ENCODE measurements around the gene NOS1AP. TPM values are rescaled to one million over a fixed set of nuclear protein-coding genes. Genes with fewer than 3 reads are reported as not detected.

Gene NOS1AP
- polyA plus RNA-seq, 1 of the 3 experiments (the other 2 are of a cell fraction) = 0.03 TPM

DNA sequence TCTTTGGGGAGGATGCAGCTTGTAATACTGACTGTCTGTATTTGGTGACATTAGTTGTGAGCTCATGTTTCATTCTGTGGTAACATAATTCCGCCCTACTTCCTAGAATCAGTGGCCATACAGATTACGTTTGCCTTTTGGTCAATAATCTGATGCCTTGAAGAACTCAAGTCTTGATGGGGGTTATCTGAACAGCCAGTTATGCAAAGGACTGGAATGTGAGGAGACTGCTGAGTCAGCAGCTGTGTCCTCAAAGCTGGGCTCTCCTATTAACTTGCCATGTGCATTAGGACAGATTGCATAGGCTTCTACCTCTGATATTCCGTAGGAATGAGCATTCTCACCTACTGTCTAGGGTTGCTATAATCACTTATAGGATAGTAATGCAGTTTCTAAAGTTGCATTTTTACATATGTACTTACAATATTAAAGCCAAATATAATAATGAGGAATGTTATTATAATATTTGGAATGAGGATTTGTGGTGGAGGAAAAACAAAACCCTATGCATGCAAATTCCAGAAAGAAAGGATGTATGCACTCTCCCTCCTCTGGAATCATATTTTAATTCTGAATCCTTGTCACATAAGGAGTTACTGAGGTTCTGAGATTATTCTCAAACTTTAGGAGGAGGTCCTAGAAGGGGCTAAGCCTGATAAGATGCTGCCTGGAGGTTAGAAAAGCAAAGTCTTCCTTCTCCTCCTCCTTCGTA is 116.0 kb downstream of the NOS1AP start:
- no peaks in the 10 kb centered on the region for H4K20me1 ChIP-seq (ENCODE audit: insufficient read depth)
- H3K27ac ChIP-seq (ENCODE audit: low read depth in 2 of 2, low read length in 1 of 2) = no peak overlapping the region
- WGBS (ENCODE audit: low lambda C conversion rate) = 27% methylated on average over 4 of the region's 4 CpGs
- H3K4me1 ChIP-seq (ENCODE audit: control insufficient read depth in 1 of 2, insufficient read depth in 2 of 2, low read depth in 1 of 2, low read length in 1 of 2) = no peaks in the 10 kb centered on the region; a peak in 1 of 4 replicates
- H3K9ac ChIP-seq = no peak overlapping the region
- H3K36me3 ChIP-seq (replicated peaks in 1 of 2; ENCODE audit: control insufficient read depth in 1 of 2, insufficient read depth in 2 of 2, low read length in 1 of 2) = no peaks in the 10 kb centered on the region
- no peaks in the 10 kb centered on the region; the same call in 1 of the 2 replicates for H3K27me3 ChIP-seq (ENCODE audit: insufficient read depth)
- no peaks in the 10 kb centered on the region for H3F3A ChIP-seq (replicated peaks; ENCODE audit: insufficient read depth)
- POLR2A ChIA-PET = no interaction called here
- H3K4me3 ChIP-seq (ENCODE audit: low read depth in 2 of 2, low read length in 1 of 2) = no peak overlapping the region
- no peak overlapping the region for H2AFZ ChIP-seq (ENCODE audit: low read depth)
- TF ChIP-seq JUND (IDR thresholded peaks at IDR 0.05) (no peak), POLR2AphosphoS5 (IDR thresholded peaks at IDR 0.05; ENCODE audit: low read depth, low read length) (no peak), SMC3 (IDR thresholded peaks at IDR 0.05; ENCODE audit: low read depth, low read length) (no peak)
- TF ChIP-seq, protein P1, sequence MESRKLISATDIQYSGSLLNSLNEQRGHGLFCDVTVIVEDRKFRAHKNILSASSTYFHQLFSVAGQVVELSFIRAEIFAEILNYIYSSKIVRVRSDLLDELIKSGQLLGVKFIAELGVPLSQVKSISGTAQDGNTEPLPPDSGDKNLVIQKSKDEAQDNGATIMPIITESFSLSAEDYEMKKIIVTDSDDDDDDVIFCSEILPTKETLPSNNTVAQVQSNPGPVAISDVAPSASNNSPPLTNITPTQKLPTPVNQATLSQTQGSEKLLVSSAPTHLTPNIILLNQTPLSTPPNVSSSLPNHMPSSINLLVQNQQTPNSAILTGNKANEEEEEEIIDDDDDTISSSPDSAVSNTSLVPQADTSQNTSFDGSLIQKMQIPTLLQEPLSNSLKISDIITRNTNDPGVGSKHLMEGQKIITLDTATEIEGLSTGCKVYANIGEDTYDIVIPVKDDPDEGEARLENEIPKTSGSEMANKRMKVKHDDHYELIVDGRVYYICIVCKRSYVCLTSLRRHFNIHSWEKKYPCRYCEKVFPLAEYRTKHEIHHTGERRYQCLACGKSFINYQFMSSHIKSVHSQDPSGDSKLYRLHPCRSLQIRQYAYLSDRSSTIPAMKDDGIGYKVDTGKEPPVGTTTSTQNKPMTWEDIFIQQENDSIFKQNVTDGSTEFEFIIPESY (IDR thresholded peaks at IDR 0.05; ENCODE audit: borderline replicate concordance, low read depth) = no peak
- H3K4me2 ChIP-seq = no peak overlapping the region
- no peaks in the 10 kb centered on the region for H3K79me2 ChIP-seq (ENCODE audit: insufficient read depth)
- CTCF ChIA-PET = no interaction called here
- H3K9me3 ChIP-seq = no peaks in the 10 kb centered on the region
- H3K9me2 ChIP-seq = no peaks in the 10 kb centered on the region
- DNase-seq = no peak

DNA sequence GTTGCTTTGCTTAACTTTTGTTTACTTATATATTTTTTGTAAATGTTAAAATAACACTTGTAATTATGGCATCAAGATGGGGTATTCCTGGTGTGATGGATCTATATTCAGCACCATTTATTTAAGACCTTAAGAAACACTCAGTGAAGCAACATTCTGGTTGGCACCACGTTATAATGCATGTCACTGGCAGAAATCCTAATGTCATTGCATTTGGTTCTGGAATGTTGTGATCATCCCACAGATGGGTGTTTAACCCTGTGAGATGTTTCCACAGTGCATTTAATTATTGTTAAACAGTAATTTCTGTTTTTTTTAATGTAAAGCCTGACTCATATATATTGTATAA is 116.5 kb downstream of the NOS1AP start:
- no peak overlapping the region for H3K4me2 ChIP-seq
- H3K9me2 ChIP-seq = no peaks in the 10 kb centered on the region
- no peak overlapping the region for H2AFZ ChIP-seq (ENCODE audit: low read depth)
- no peak overlapping the region for H3K4me3 ChIP-seq (ENCODE audit: low read depth in 2 of 2, low read length in 1 of 2)
- no peaks in the 10 kb centered on the region; the same call in 1 of the 2 replicates for H3K27me3 ChIP-seq (ENCODE audit: insufficient read depth)
- ChIA-PET POLR2A (no interaction called here), CTCF (no interaction called here)
- no peak for DNase-seq
- H3K9ac ChIP-seq = no peak overlapping the region
- 6% methylated on average over 1 of the region's 1 CpG for WGBS (ENCODE audit: low lambda C conversion rate)
- H4K20me1 ChIP-seq (ENCODE audit: insufficient read depth) = no peaks in the 10 kb centered on the region
- H3K27ac ChIP-seq (ENCODE audit: low read depth in 2 of 2, low read length in 1 of 2) = no peak overlapping the region
- H3F3A ChIP-seq (replicated peaks; ENCODE audit: insufficient read depth) = no peaks in the 10 kb centered on the region
- H3K36me3 ChIP-seq (replicated peaks in 1 of 2; ENCODE audit: control insufficient read depth in 1 of 2, insufficient read depth in 2 of 2, low read length in 1 of 2) = no peaks in the 10 kb centered on the region
- H3K4me1 ChIP-seq (ENCODE audit: control insufficient read depth in 1 of 2, insufficient read depth in 2 of 2, low read depth in 1 of 2, low read length in 1 of 2) = no peaks in the 10 kb centered on the region; a peak in 1 of 4 replicates
- no peaks in the 10 kb centered on the region for H3K79me2 ChIP-seq (ENCODE audit: insufficient read depth)
- TF ChIP-seq RXRA (IDR thresholded peaks at IDR 0.05; ENCODE audit: borderline replicate concordance, low read depth) = no peak
- no peak for TF ChIP-seq RFX5 (IDR thresholded peaks at IDR 0.05; ENCODE audit: low read length)
- TF ChIP-seq, protein P2, sequence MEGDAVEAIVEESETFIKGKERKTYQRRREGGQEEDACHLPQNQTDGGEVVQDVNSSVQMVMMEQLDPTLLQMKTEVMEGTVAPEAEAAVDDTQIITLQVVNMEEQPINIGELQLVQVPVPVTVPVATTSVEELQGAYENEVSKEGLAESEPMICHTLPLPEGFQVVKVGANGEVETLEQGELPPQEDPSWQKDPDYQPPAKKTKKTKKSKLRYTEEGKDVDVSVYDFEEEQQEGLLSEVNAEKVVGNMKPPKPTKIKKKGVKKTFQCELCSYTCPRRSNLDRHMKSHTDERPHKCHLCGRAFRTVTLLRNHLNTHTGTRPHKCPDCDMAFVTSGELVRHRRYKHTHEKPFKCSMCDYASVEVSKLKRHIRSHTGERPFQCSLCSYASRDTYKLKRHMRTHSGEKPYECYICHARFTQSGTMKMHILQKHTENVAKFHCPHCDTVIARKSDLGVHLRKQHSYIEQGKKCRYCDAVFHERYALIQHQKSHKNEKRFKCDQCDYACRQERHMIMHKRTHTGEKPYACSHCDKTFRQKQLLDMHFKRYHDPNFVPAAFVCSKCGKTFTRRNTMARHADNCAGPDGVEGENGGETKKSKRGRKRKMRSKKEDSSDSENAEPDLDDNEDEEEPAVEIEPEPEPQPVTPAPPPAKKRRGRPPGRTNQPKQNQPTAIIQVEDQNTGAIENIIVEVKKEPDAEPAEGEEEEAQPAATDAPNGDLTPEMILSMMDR (IDR thresholded peaks at IDR 0.05) = no peak
- TF ChIP-seq, protein P3, sequence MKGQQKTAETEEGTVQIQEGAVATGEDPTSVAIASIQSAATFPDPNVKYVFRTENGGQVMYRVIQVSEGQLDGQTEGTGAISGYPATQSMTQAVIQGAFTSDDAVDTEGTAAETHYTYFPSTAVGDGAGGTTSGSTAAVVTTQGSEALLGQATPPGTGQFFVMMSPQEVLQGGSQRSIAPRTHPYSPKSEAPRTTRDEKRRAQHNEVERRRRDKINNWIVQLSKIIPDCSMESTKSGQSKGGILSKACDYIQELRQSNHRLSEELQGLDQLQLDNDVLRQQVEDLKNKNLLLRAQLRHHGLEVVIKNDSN (IDR thresholded peaks at IDR 0.05; ENCODE audit: borderline replicate concordance, low read depth) = no peak
- no peak for TF ChIP-seq MEF2A (IDR thresholded peaks at IDR 0.05; ENCODE audit: borderline replicate concordance, low read depth)
- no peak for TF ChIP-seq EZH2phosphoT487 (IDR thresholded peaks at IDR 0.05; ENCODE audit: borderline replicate concordance, low read depth)
- TF ChIP-seq, protein P4, sequence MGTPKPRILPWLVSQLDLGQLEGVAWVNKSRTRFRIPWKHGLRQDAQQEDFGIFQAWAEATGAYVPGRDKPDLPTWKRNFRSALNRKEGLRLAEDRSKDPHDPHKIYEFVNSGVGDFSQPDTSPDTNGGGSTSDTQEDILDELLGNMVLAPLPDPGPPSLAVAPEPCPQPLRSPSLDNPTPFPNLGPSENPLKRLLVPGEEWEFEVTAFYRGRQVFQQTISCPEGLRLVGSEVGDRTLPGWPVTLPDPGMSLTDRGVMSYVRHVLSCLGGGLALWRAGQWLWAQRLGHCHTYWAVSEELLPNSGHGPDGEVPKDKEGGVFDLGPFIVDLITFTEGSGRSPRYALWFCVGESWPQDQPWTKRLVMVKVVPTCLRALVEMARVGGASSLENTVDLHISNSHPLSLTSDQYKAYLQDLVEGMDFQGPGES (IDR thresholded peaks at IDR 0.05; ENCODE audit: low read depth, low read length) = no peak
- TF ChIP-seq MXI1 (IDR thresholded peaks at IDR 0.05; ENCODE audit: low read depth, low read length) = no peak
- TF ChIP-seq, protein P5, sequence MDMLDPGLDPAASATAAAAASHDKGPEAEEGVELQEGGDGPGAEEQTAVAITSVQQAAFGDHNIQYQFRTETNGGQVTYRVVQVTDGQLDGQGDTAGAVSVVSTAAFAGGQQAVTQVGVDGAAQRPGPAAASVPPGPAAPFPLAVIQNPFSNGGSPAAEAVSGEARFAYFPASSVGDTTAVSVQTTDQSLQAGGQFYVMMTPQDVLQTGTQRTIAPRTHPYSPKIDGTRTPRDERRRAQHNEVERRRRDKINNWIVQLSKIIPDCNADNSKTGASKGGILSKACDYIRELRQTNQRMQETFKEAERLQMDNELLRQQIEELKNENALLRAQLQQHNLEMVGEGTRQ (IDR thresholded peaks at IDR 0.05; ENCODE audit: borderline replicate concordance, low read depth, low read length) = no peak
- no peak for TF ChIP-seq TEAD4 (IDR thresholded peaks at IDR 0.05; ENCODE audit: borderline replicate concordance, insufficient read depth)
- TF ChIP-seq TCF12 (IDR thresholded peaks at IDR 0.05) = no peak
- TF ChIP-seq, protein P1 (IDR thresholded peaks at IDR 0.05; ENCODE audit: borderline replicate concordance, low read depth) = no peak
- TF ChIP-seq GABPA (IDR thresholded peaks at IDR 0.05; ENCODE audit: low read depth) = no peak
- no peak for TF ChIP-seq SMC3 (IDR thresholded peaks at IDR 0.05; ENCODE audit: low read depth, low read length)
- TF ChIP-seq GATA2 (CRISPR knock-in tag; IDR thresholded peaks at IDR 0.05) = no peak
- no peaks in the 10 kb centered on the region for H3K9me3 ChIP-seq

Data from SK-N-SH (cell line).